AG04450 (cell line): ENCODE results near the gene GRM8. TPM values are rescaled to one million over a fixed set of nuclear protein-coding genes. Genes with fewer than 3 reads are reported as not detected.

Source experiments
- CTCF ChIA-PET: fragments of 300-600, 350-600 bp; formaldehyde crosslinking; extraction: SDS; loops from one replicate; lab custom pipeline; 2022; ENCODE audit warnings: antibody characterized with exemption, inconsistent platforms; lab: Charles Lee
- POLR2A ChIA-PET: fragments of 350-600 bp; formaldehyde crosslinking; extraction: SDS; loops from one replicate; lab custom pipeline; 2021; ENCODE audit warnings: antibody characterized with exemption, inconsistent platforms; lab: Yijun Ruan, JAX
- DNase-seq: peaks from one replicate; pipeline ENCODE4 v3.0.0-alpha.2; 2011; ENCODE audit warnings: low read depth, low spot score
- H3K27ac ChIP-seq: one replicate; pipeline ENCODE4 v1.5.1; 2012; ENCODE audit warnings: low read depth, low read length, control low read depth
- H3K27me3 ChIP-seq: one replicate; pipeline ENCODE4 v1.6.0; 2012; ENCODE audit warnings: low read length; ENCODE audit not compliant: control insufficient read depth, insufficient read depth
- H3K4me3 ChIP-seq: 2 replicates; pipeline ENCODE4 v1.5.1; 2011; ENCODE audit warnings: mild to moderate bottlenecking, low read depth, low read length, control low read depth
- H3K9me3 ChIP-seq: 2 replicates; pipeline ENCODE4 v1.5.1; 2012; ENCODE audit warnings: low read length; ENCODE audit not compliant: control insufficient read depth, insufficient read depth
- CTCF ChIP-seq: IDR thresholded peaks from 2 replicates; pipeline ENCODE4 v1.5.1; 2011; ENCODE audit warnings: low read depth, low read length, control low read depth, inconsistent platforms
- polyA plus RNA-seq: library from polyadenylated mRNA; depleted of rRNA; stranded (reverse); fragments of >200 nt; gene quantifications from 2 replicates; pipeline ENCODE4 v1.2.3, GENCODE V29; 2011

GRM8 gene
- polyA plus RNA-seq, 1 experiment, result not detected

DNA sequence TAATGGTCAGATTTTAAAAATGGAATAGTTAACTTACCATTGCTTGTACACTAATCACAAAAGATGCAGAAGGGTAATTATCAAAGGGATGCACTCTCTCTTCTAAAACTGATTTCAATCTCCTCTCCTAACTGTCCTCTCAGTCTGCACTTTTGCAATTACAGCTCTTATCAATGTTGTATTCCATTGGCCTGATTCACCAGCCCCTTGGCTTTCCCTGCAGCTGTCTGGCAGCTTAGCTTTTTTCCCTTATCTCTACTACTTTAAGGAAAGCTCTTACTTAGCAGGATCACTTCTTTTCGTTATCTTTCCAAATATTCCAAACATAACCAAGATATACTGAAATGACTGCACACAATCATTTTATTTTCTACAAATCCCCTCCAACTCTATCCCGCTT is 448.8 kb downstream of the GRM8 start:
- ChIA-PET CTCF (interaction anchor here (0.8 to 2.3 kb wide), 4 partner anchors 450 to 1519 kb away, joined by 4 to 16 read pairs (median 8); partner anchors contain the start of gene GRM8), POLR2A (no interaction called here)
- no peak overlapping the region for H3K27ac ChIP-seq
- H3K27me3 ChIP-seq, result no peaks in the 10 kb centered on the region
- peaks cover 6% of the 10 kb centered on the region; the same call in 1 of the 2 replicates for H3K9me3 ChIP-seq
- no peak for DNase-seq
- no peak overlapping the region for H3K4me3 ChIP-seq
- TF ChIP-seq CTCF, result no peak

- peak; percentile 2 for DNase-seq
- H3K27ac ChIP-seq, result no peak overlapping the region
- ChIA-PET CTCF (interaction anchor here (0.7 to 2.3 kb wide), 6 partner anchors 450 to 1519 kb away, joined by 3 to 16 read pairs (median 4); partner anchors contain the start of gene GRM8), POLR2A (interaction anchor here (0.5 kb wide), 1 partner anchor 1407 kb away, joined by 8 read pairs; no protein-coding TSS in a partner anchor)
- TF ChIP-seq CTCF, result peak; percentile 54
- peaks cover 6% of the 10 kb centered on the region; the same call in 1 of the 2 replicates for H3K9me3 ChIP-seq
- no peak overlapping the region for H3K4me3 ChIP-seq
- no peaks in the 10 kb centered on the region for H3K27me3 ChIP-seq
Measured at GRCh38 chr7:126803060-126803665, 449.6 kb downstream of the GRM8 start.

DNA sequence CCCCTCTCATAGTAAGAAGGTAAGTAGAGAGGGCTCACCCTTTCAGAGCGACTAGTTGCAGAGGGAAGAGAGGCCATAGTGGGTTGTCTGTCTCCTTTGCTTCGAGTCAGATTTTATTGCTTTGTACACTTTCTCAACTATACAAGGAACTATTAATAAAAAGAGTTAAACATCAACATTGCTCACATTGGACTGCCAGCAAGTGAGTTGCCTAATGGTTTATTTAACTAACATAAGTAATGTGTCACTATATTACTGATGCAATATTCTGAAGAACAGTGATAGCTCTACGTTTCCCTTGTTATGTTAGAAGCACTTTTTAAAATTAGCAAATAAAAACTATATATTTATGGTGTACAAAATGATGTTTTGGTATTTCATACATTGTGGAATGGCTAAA is 451.0 kb downstream of the GRM8 start:
- H3K27ac ChIP-seq, result no peak overlapping the region
- H3K4me3 ChIP-seq, result no peak overlapping the region
- no peak for DNase-seq
- H3K9me3 ChIP-seq, result peaks cover 4% of the 10 kb centered on the region; the same call in 1 of the 2 replicates
- POLR2A ChIA-PET, result no interaction called here
- no peaks in the 10 kb centered on the region for H3K27me3 ChIP-seq
- no peak for TF ChIP-seq CTCF
- CTCF ChIA-PET, result interaction anchor here (2.1 kb wide), 1 partner anchor 453 kb away, joined by 6 read pairs; no protein-coding TSS in a partner anchor

- TF ChIP-seq CTCF, result no peak
- no peak overlapping the region for H3K27ac ChIP-seq
- no peak for DNase-seq
- H3K27me3 ChIP-seq, result no peaks in the 10 kb centered on the region
- ChIA-PET POLR2A (no interaction called here), CTCF (interaction anchor here (0.5 kb wide), 1 partner anchor 86 kb away, joined by 3 read pairs; no protein-coding TSS in a partner anchor)
- H3K4me3 ChIP-seq, result no peak overlapping the region
- no peaks in the 10 kb centered on the region for H3K9me3 ChIP-seq
Measured at GRCh38 chr7:126799541-126799940, 453.2 kb downstream of the GRM8 start.

GRCh38 chr7:126792521-126792920 is 460.2 kb downstream of the GRM8 start:
- CTCF ChIA-PET, result no interaction called here
- POLR2A ChIA-PET, result no interaction called here
- H3K27me3 ChIP-seq, result no peaks in the 10 kb centered on the region
- peaks cover 3% of the 10 kb centered on the region; the same call in 1 of the 2 replicates for H3K9me3 ChIP-seq
- no peak overlapping the region for H3K4me3 ChIP-seq
- no peak for DNase-seq
- no peak for TF ChIP-seq CTCF
- no peak overlapping the region for H3K27ac ChIP-seq
